GM23248 (cell line): Measurements from ENCODE around the gene ADAM10. TPM values are rescaled to one million over a fixed set of nuclear protein-coding genes. Genes with fewer than 3 reads are reported as not detected.

Source experiments
- DNase-seq: peaks from one replicate; pipeline ENCODE4 v3.0.0-alpha.2; 2015
- H2AFZ ChIP-seq: fragments of 200-600 bp; sonication (generic); 2 replicates; pipeline ENCODE4 v1.6.1; 2016; ENCODE audit warnings: antibody characterized with exemption
- H3F3A ChIP-seq: fragments of 200-600 bp; sonication (generic); 2 replicates; pipeline ENCODE4 v1.6.1; 2016; ENCODE audit warnings: mild to moderate bottlenecking, antibody characterized with exemption, mixed run types; ENCODE audit not compliant: insufficient read depth
- H3K27ac ChIP-seq: fragments of 200-600 bp; sonication (generic); 2 replicates; pipeline ENCODE4 v1.5.1; 2016; ENCODE audit warnings: mild to moderate bottlenecking
- H3K27me3 ChIP-seq: fragments of 200-600 bp; sonication (generic); replicated peaks from 2 replicates; pipeline ENCODE4 v1.6.1; 2016; ENCODE audit warnings: mild to moderate bottlenecking; ENCODE audit not compliant: insufficient read depth
- H3K36me3 ChIP-seq: fragments of 200-600 bp; sonication (generic); 2 replicates; pipeline ENCODE4 v1.6.1; 2016; ENCODE audit warnings: low read depth, mild to moderate bottlenecking
- H3K4me1 ChIP-seq: fragments of 200-600 bp; sonication (generic); 2 replicates; pipeline ENCODE4 v1.6.1; 2016; ENCODE audit warnings: mild to moderate bottlenecking; ENCODE audit not compliant: insufficient read depth
- H3K4me2 ChIP-seq: fragments of 200-600 bp; sonication (generic); one replicate; pipeline ENCODE4 v1.6.1; 2016; ENCODE audit warnings: mild to moderate bottlenecking; ENCODE audit not compliant: unreplicated experiment
- H3K4me3 ChIP-seq: fragments of 200-600 bp; sonication (generic); 2 replicates; pipeline ENCODE4 v1.5.1; 2016; ENCODE audit warnings: mild to moderate bottlenecking
- H3K79me2 ChIP-seq: fragments of 200-600 bp; sonication (generic); 2 replicates; pipeline ENCODE4 v1.6.1; 2016; ENCODE audit warnings: mild to moderate bottlenecking; ENCODE audit not compliant: insufficient read depth
- H3K9ac ChIP-seq: fragments of 200-600 bp; sonication (generic); 2 replicates; pipeline ENCODE4 v1.6.1; 2016; ENCODE audit warnings: mild to moderate bottlenecking
- H3K9me2 ChIP-seq: fragments of 200-600 bp; sonication (generic); 2 replicates; pipeline ENCODE4 v1.6.1; 2016; ENCODE audit warnings: mixed run types, mild to moderate bottlenecking, moderate library complexity; ENCODE audit not compliant: insufficient read depth
- H3K9me3 ChIP-seq: fragments of 200-600 bp; sonication (generic); one replicate; pipeline ENCODE4 v1.6.1; 2017; ENCODE audit warnings: low read depth
- H4K20me1 ChIP-seq: fragments of 200-600 bp; sonication (generic); 2 replicates; pipeline ENCODE4 v1.6.0; 2016; ENCODE audit not compliant: insufficient read depth
- EZH2 ChIP-seq: fragments of 200-600 bp; sonication (generic); IDR thresholded peaks from 2 replicates; pipeline ENCODE4 v1.6.1; 2018; ENCODE audit warnings: antibody characterized with exemption, mild to moderate bottlenecking; ENCODE audit not compliant: insufficient read depth, poor library complexity, severe bottlenecking
- EZH2phosphoT487 ChIP-seq: fragments of 200-600 bp; sonication (generic); IDR thresholded peaks from 2 replicates; pipeline ENCODE4 v1.6.1; 2018; ENCODE audit warnings: antibody characterized with exemption, moderate library complexity, mild to moderate bottlenecking, low read depth; ENCODE audit not compliant: insufficient read depth
- WGBS, 2 experiments: methylation state at CpG; one replicate each; pipeline ENCODE4 v1.1.6; 2015 to 2017; ENCODE audit warnings: low lambda C conversion rate in 2 of 2, low coverage in 1 of 2; ENCODE audit errors: missing lambda C conversion rate in 2 of 2; 5-methylcytosine and 5-hydroxymethylcytosine counted together
- in situ Hi-C: fragments of 300-500 bp; cut with MboI; formaldehyde crosslinking; loops from 2 replicates; pipeline ENCODE4 v1.15.0; 2020
- polyA plus RNA-seq: library from polyadenylated mRNA; unstranded; fragments of >200 nt; fragmentation: Nextera tagmentation; extraction: Ambion mirVana; gene quantifications from 2 replicates; pipeline ENCODE4 v1.2.1, GENCODE V29; 2016
- total RNA-seq: library from RNA; depleted of rRNA; stranded (reverse); fragments of >200 nt; shearing (Covaris generic); gene quantifications from 2 replicates; pipeline ENCODE4 v1.2.3, GENCODE V29; 2014

Gene ADAM10
- total and polyA plus RNA-seq, 2 experiments from 2014 or later: 171 to 190 TPM

- Histone ChIP-seq H3K27ac (peak overlapping the region; percentile 82), H4K20me1 (no peaks in the 10 kb centered on the region), H3K36me3 (no peaks in the 10 kb centered on the region), H3K9ac (peak overlapping the region; percentile 54), H2AFZ (no peak overlapping the region), H3K9me2 (no peaks in the 10 kb centered on the region), H3K27me3 (no peaks in the 10 kb centered on the region), H3K79me2 (no peaks in the 10 kb centered on the region), H3K4me1 (peaks cover 31% of the 10 kb centered on the region), H3K4me3 (peak overlapping the region; percentile 24; the same call in 1 of the 2 replicates), H3K4me2 (peak overlapping the region; percentile 73), H3K9me3 (no peaks in the 10 kb centered on the region), H3F3A (peaks cover 22% of the 10 kb centered on the region)
- WGBS, 2 experiments: 40 to 44% methylated on average over 13 of the region's 13 CpGs
- in situ Hi-C loops: no loop called here
- TF ChIP-seq EZH2phosphoT487 (no peak), EZH2 (no peak)
- DNase-seq: peak; percentile 98
Observed at GRCh38 chr15:58546635-58547627, 202.6 kb downstream of the ADAM10 start.

- H4K20me1 ChIP-seq: no peaks in the 10 kb centered on the region
- no peak overlapping the region for H3K4me3 ChIP-seq
- H3K27ac ChIP-seq: no peak overlapping the region
- H3K4me1 ChIP-seq: peaks cover 26% of the 10 kb centered on the region
- in situ Hi-C loops: no loop called here
- no peaks in the 10 kb centered on the region for H3K9me2 ChIP-seq
- 77 to 81% methylated on average over 9 of the region's 9 CpGs for WGBS, 2 experiments
- H3K9ac ChIP-seq: no peak overlapping the region
- DNase-seq: no peak
- H3K36me3 ChIP-seq: no peaks in the 10 kb centered on the region
- H3K9me3 ChIP-seq: no peaks in the 10 kb centered on the region
- TF ChIP-seq EZH2phosphoT487 (no peak), EZH2 (no peak)
- H3K4me2 ChIP-seq: peak overlapping the region; percentile 73
- no peaks in the 10 kb centered on the region for H3K27me3 ChIP-seq
- H2AFZ ChIP-seq: no peak overlapping the region
- H3F3A ChIP-seq: peaks cover 17% of the 10 kb centered on the region
- no peaks in the 10 kb centered on the region for H3K79me2 ChIP-seq
Observed at GRCh38 chr15:58546066-58546591, 203.4 kb downstream of the ADAM10 start.

DNA sequence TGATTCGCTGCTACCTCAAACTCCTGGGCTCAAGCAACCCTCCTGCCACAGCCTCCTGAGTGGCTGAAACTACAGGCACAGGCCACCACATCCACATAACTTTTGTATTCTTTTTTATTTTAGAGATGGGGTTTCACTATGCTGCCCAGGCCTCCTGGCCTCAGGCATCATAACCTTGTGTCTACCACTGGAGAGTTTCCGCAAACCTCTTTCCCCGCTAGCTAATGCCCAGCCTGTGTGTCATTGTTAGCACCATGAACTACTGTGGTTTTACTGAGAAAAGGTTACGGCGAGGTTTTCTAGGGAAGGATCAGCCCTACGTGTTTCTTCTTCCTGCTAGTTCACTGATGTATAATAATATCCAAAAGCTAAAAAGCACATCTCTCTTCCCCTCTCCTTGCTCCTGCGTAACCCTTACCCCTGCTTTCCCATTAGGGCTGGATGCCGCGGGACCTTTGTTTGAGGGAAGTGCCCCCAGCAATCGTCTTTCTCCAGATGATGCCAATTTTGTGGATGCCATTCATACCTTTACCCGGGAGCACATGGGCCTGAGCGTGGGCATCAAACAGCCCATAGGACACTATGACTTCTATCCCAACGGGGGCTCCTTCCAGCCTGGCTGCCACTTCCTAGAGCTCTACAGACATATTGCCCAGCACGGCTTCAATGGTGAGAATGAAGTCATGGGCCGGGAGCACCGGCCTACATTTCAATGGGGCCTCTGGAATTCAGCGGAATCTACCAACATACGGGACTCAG lies 204.0 kb downstream of the ADAM10 start:
- peaks cover 15% of the 10 kb centered on the region for H3F3A ChIP-seq
- peaks cover 23% of the 10 kb centered on the region for H3K4me1 ChIP-seq
- H3K36me3 ChIP-seq: no peaks in the 10 kb centered on the region
- H3K9ac ChIP-seq: no peak overlapping the region
- H3K79me2 ChIP-seq: no peaks in the 10 kb centered on the region
- no peak for DNase-seq
- in situ Hi-C loops: no loop called here
- no peaks in the 10 kb centered on the region for H4K20me1 ChIP-seq
- 96% methylated on average over 18 of the region's 18 CpGs for WGBS, 2 experiments
- H3K27ac ChIP-seq: no peak overlapping the region
- TF ChIP-seq EZH2phosphoT487: no peak
- H3K4me3 ChIP-seq: no peak overlapping the region
- H2AFZ ChIP-seq: no peak overlapping the region
- H3K4me2 ChIP-seq: no peak overlapping the region
- H3K9me2 ChIP-seq: no peaks in the 10 kb centered on the region
- H3K27me3 ChIP-seq: no peaks in the 10 kb centered on the region
- H3K9me3 ChIP-seq: no peaks in the 10 kb centered on the region

DNA sequence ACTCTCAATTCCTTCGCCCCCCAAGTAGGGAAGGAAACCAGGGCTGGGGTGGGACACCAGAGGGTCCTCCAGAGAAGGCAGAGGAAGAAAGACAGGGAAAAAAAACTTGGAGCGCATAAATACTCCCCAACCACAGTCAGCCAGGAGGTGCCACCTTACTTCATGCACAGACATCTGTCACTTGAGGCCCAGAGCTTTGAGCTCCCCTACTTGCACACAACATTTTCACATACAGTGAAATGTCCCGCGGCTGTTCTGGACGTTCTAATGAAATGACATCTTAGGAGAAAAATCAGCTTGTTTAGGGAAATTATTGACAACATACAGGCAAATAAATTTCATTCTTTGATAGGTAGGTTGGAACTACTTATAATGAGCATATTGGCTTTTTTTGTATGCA lies 204.8 kb downstream of the ADAM10 start:
- H3K79me2 ChIP-seq: no peaks in the 10 kb centered on the region
- no peaks in the 10 kb centered on the region for H3K27me3 ChIP-seq
- DNase-seq: no peak
- H3K4me1 ChIP-seq: peaks cover 23% of the 10 kb centered on the region
- no peak overlapping the region for H3K9ac ChIP-seq
- H3K36me3 ChIP-seq: no peaks in the 10 kb centered on the region
- H2AFZ ChIP-seq: no peak overlapping the region
- no peaks in the 10 kb centered on the region for H3K9me2 ChIP-seq
- H3K9me3 ChIP-seq: no peaks in the 10 kb centered on the region
- no peak overlapping the region for H3K4me2 ChIP-seq
- TF ChIP-seq EZH2 (no peak), EZH2phosphoT487 (no peak)
- no peak overlapping the region for H3K4me3 ChIP-seq
- 93% methylated on average over 5 of the region's 5 CpGs for WGBS, 2 experiments
- H3F3A ChIP-seq: peaks cover 15% of the 10 kb centered on the region
- no peaks in the 10 kb centered on the region for H4K20me1 ChIP-seq
- in situ Hi-C loops: no loop called here
- no peak overlapping the region for H3K27ac ChIP-seq
